ENCODE results near the gene CAB39L. TPM values are rescaled to one million over a fixed set of nuclear protein-coding genes. Genes with fewer than 3 reads are reported as not detected.

Gene CAB39L
- polyA plus RNA-seq, 1 of the 3 experiments (the other 2 are of a cell fraction) = 2.6 TPM

- H3K27me3 ChIP-seq (ENCODE audit: insufficient read depth) = no peaks in the 10 kb centered on the region
- no peaks in the 10 kb centered on the region for H3K9me3 ChIP-seq
- no peaks in the 10 kb centered on the region; a peak in 1 of 4 replicates for H3K4me1 ChIP-seq (ENCODE audit: control insufficient read depth in 1 of 2, insufficient read depth in 2 of 2, low read depth in 1 of 2, low read length in 1 of 2)
- no peaks in the 10 kb centered on the region for H3K79me2 ChIP-seq (ENCODE audit: insufficient read depth)
- H3K9me2 ChIP-seq = no peaks in the 10 kb centered on the region
- ChIA-PET POLR2A (no interaction called here), CTCF (interaction anchor here (1.4 to 7.4 kb wide), 2 partner anchors 300 to 304 kb away, joined by 6 to 73 read pairs; no protein-coding TSS in a partner anchor)
- H3K4me2 ChIP-seq = no peak overlapping the region
- H2AFZ ChIP-seq (ENCODE audit: low read depth) = no peak overlapping the region
- WGBS (ENCODE audit: low lambda C conversion rate) = 84% methylated on average over 9 of the region's 11 CpGs
- H3K9ac ChIP-seq = no peak overlapping the region
- H3K36me3 ChIP-seq (replicated peaks in 1 of 2; ENCODE audit: control insufficient read depth in 1 of 2, insufficient read depth in 2 of 2, low read length in 1 of 2) = no peaks in the 10 kb centered on the region
- H3F3A ChIP-seq (replicated peaks; ENCODE audit: insufficient read depth) = no peaks in the 10 kb centered on the region
- TF ChIP-seq FOSL2 (IDR thresholded peaks at IDR 0.05; ENCODE audit: borderline replicate concordance, low read depth) = no peak
- no peaks in the 10 kb centered on the region for H4K20me1 ChIP-seq (ENCODE audit: insufficient read depth)
- no peak overlapping the region for H3K27ac ChIP-seq (ENCODE audit: low read depth in 2 of 2, low read length in 1 of 2)
- no peak for DNase-seq
- H3K4me3 ChIP-seq (ENCODE audit: low read depth in 2 of 2, low read length in 1 of 2) = no peak overlapping the region
These were observed 140.2 kb downstream of the CAB39L start for GRCh38 chr13:49303533-49304252.

GRCh38 chr13:49302817-49303216, 141.0 kb downstream of the CAB39L start:
- H3K27me3 ChIP-seq (ENCODE audit: insufficient read depth) = no peaks in the 10 kb centered on the region
- ChIA-PET POLR2A (interaction anchor here (1.0 kb wide), 1 partner anchor 141 kb away, joined by 5 read pairs; the partner anchor contains the start of genes CAB39L and SETDB2), CTCF (interaction anchor here (1.1 to 7.4 kb wide), 3 partner anchors 134 to 305 kb away, joined by 3 to 73 read pairs (median 6); no protein-coding TSS in a partner anchor)
- no peaks in the 10 kb centered on the region for H3K36me3 ChIP-seq (replicated peaks in 1 of 2; ENCODE audit: control insufficient read depth in 1 of 2, insufficient read depth in 2 of 2, low read length in 1 of 2)
- H4K20me1 ChIP-seq (ENCODE audit: insufficient read depth) = no peaks in the 10 kb centered on the region
- no peak overlapping the region for H3K9ac ChIP-seq
- H3K79me2 ChIP-seq (ENCODE audit: insufficient read depth) = no peaks in the 10 kb centered on the region
- no peaks in the 10 kb centered on the region for H3K9me3 ChIP-seq
- 94% methylated on average over 9 of the region's 9 CpGs for WGBS (ENCODE audit: low lambda C conversion rate)
- no peaks in the 10 kb centered on the region for H3K9me2 ChIP-seq
- no peak overlapping the region for H3K4me2 ChIP-seq
- H2AFZ ChIP-seq (ENCODE audit: low read depth) = no peak overlapping the region
- no peaks in the 10 kb centered on the region; a peak in 1 of 4 replicates for H3K4me1 ChIP-seq (ENCODE audit: control insufficient read depth in 1 of 2, insufficient read depth in 2 of 2, low read depth in 1 of 2, low read length in 1 of 2)
- H3K27ac ChIP-seq (ENCODE audit: low read depth in 2 of 2, low read length in 1 of 2) = no peak overlapping the region
- no peak for DNase-seq
- no peak overlapping the region for H3K4me3 ChIP-seq (ENCODE audit: low read depth in 2 of 2, low read length in 1 of 2)
- no peak for TF ChIP-seq MAX (IDR thresholded peaks at IDR 0.05; ENCODE audit: low read depth)
- TF ChIP-seq USF1 (IDR thresholded peaks at IDR 0.05; ENCODE audit: borderline replicate concordance, low read depth) = no peak
- no peak for TF ChIP-seq FOXM1 (IDR thresholded peaks at IDR 0.05; ENCODE audit: low read depth)
- no peak for TF ChIP-seq SIN3A (IDR thresholded peaks at IDR 0.05; ENCODE audit: borderline replicate concordance, low read depth, low read length)
- no peak for TF ChIP-seq REST (IDR thresholded peaks at IDR 0.05; ENCODE audit: low read depth, low read length)
- no peaks in the 10 kb centered on the region for H3F3A ChIP-seq (replicated peaks; ENCODE audit: insufficient read depth)
